NB4 (cell line): Measurements from ENCODE around the gene FLT4.

Source experiments
- DNase-seq: peaks from one replicate; pipeline ENCODE4 v3.0.0; 2010; ENCODE audit warnings: low read depth
- H3K4me3 ChIP-seq: one replicate; pipeline ENCODE4 v1.5.1; 2011; ENCODE audit warnings: mild to moderate bottlenecking, low read depth, low read length, moderate library complexity
- CTCF ChIP-seq: IDR thresholded peaks from one replicate; pipeline ENCODE4 v1.5.1; 2012; ENCODE audit warnings: low read depth, low read length
- MYC ChIP-seq: IDR thresholded peaks from 2 replicates; pipeline ENCODE4 v1.6.1; 2011; ENCODE audit warnings: low read depth, low read length
- POLR2A ChIP-seq: IDR thresholded peaks from 2 replicates; pipeline ENCODE4 v1.6.1; 2011; ENCODE audit warnings: mild to moderate bottlenecking; ENCODE audit not compliant: insufficient read length; ENCODE audit errors: extremely low read depth
- TF ChIP-seq, protein P1 (sequence below): IDR thresholded peaks from 2 replicates; pipeline ENCODE4 v1.6.1; 2011; ENCODE audit warnings: low read depth, low read length

The FLT4 gene

GRCh38 chr5:180598316-180598701, 51.1 kb downstream of the FLT4 start:
- TF ChIP-seq CTCF (no peak), POLR2A (no peak), MYC (no peak)
- TF ChIP-seq, protein P1, sequence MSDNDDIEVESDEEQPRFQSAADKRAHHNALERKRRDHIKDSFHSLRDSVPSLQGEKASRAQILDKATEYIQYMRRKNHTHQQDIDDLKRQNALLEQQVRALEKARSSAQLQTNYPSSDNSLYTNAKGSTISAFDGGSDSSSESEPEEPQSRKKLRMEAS, result no peak
- no peak for DNase-seq
- H3K4me3 ChIP-seq, result no peak overlapping the region

DNA sequence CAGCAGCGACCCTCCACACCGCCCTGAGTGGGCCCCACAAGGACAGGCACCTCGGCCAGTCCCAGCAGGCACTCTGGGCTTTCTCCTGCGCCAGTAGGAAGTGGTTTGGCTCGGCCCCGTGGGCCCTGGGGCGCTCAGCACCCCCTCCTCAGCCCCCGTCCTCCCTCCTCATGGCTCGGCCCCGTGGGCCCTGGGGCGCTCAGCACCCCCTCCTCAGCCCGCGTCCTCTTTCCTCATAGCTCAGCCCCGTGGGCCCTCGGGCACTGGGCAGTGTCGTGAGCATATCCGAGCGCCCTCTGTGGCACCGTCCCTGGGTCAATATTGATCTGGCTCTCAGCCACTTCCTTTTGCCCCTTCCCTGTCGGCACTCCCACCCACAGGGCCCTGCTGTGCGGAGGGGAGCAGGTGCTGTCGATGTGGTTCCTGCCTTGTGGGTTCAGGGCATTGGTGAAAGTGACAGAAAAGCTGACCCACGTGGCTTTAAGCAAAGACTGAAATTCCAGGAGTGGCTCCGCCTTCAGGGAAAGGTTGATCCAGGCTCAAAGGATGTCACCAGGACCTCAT, 52.6 kb downstream of the FLT4 start:
- no peak for TF ChIP-seq CTCF
- TF ChIP-seq POLR2A, result no peak
- TF ChIP-seq, protein P1, result peak; percentile 79; the same call in 1 of the 2 replicates
- TF ChIP-seq MYC, result 0 out of 2 replicates have a peak, but pooled peaks have one; percentile 9
- H3K4me3 ChIP-seq, result no peak overlapping the region
- DNase-seq, result peak; percentile 46

DNA sequence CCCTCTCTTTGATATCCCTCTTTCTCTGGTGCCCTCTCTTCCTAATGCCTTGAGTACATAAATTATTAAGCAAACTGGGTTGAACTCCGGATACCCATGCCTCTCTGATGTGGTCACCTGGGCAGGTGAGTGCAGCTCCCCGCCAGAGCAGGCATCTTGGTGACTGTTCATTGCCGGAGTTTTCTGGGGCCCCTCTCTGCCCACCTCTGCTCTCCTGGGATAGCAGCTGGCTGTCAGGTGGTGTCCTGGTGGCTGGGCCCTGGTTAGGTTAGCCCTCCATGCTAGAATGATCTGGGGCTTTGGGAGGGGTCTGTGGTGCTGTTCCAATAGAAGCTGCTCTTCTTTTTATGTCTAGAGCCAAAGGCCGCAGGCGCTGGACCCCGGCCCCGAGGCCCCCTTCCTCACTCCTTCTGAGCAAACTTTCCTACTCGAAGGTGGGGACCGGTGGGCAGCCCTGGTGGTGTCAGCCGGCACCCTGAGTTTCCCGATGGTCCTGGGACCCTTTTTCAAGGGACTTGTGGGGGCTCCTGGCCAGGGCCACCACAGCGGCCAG, 53.2 kb downstream of the FLT4 start:
- TF ChIP-seq, protein P1, result no peak
- TF ChIP-seq CTCF (no peak), POLR2A (no peak), MYC (no peak)
- no peak overlapping the region for H3K4me3 ChIP-seq
- DNase-seq, result no peak

- TF ChIP-seq, protein P1, result no peak
- no peak for TF ChIP-seq POLR2A
- no peak for TF ChIP-seq MYC
- TF ChIP-seq CTCF, result no peak
- H3K4me3 ChIP-seq, result no peak overlapping the region
- DNase-seq, result no peak
Measured at GRCh38 chr5:180595381-180596114, 53.9 kb downstream of the FLT4 start.

DNA sequence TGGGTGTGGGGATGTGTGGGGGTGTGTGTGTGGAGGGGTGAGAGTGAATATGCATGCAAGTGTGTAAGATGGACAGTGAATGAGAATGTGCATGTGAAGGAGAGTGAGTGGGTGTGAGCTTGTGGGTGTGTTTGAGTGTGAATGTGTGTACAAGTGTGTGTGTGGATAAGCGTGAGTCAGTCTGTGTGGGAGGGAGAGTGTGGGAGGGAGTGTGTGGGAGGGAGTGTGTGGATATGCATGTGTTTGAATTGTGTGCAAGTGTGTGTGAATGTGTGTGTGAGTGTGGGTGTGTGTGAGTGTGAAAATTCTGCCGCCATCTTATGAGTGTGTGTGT, 54.4 kb downstream of the FLT4 start:
- TF ChIP-seq MYC, result no peak
- no peak overlapping the region for H3K4me3 ChIP-seq
- no peak for DNase-seq

GRCh38 chr5:180594311-180595045, 54.9 kb downstream of the FLT4 start:
- TF ChIP-seq CTCF (no peak), POLR2A (no peak), MYC (no peak)
- TF ChIP-seq, protein P1, result no peak
- DNase-seq, result no peak
- no peak overlapping the region for H3K4me3 ChIP-seq
